Measurements from ENCODE around the gene VEPH1. TPM values are rescaled to one million over a fixed set of nuclear protein-coding genes. Genes with fewer than 3 reads are reported as not detected.
A peak's percentile ranks its signal among the peaks of the same experiment; 100 is the strongest.

Gene VEPH1
- total RNA-seq (2014; rRNA removed; shearing (Covaris generic)) = not detected in 2 replicates

- no peak for DNase-seq (ENCODE audit: low spot score)
These were observed at the start of gene VEPH1 for GRCh38 chr3:157502916-157503595. TSS of gene VEPH1 (minus strand) at chr3:157503416. CDS start at chr3:157495349, 8,067 bp downstream.

DNA sequence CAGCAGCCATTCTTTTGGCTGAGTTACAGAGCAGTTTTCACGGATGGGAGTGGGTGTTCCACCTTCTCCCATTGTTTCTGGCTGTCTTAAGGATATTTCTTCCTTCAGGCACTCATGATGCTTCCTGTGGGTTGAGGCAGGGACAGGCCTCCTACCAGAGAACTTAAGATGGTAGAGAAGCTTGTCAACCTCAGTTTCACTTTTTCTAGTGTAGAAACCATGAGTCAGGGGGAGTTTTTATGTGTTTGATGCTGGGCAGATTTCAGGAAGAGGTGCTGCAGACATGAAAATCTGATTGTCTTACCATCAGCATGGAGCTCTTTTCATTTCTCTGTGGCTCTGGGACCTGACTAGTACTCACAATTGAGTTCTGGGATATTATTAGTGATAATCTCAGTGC lies 48.7 kb upstream of the VEPH1 start:
- DNase-seq (ENCODE audit: low spot score) = no peak

- DNase-seq (ENCODE audit: low spot score) = no peak
These were observed 46.3 kb upstream of the VEPH1 start for GRCh38 chr3:157549498-157549897.

DNA sequence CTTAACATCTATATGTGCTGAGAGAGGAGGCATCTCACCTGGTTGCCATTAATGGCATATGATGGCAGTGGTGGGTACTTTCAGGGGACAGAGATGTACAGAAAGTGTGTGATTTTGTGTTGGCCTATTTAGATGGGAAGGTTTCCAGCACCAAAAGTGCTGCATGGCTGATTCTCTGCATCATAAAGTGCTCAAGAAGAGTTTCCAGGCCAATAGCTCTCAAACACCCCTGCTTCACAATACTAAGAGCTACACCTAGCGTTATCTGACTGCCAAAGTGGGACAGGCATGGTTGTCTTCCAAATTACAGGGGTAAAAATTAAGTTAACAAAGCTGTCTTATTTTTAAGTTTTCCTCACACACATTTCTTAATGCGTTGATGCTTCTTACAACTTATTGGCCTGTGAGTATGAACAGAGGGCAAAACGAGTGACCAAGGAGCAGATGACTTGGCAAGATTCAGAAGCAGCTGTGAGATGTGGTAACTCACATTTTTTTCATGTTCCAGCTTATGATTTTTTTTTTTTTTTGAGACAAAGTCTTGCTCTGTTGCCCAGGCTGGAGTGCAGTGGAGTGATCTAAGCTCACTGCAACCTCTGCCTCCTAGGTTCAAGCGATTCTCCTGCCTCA lies 41.4 kb upstream of the VEPH1 start:
- DNase-seq (ENCODE audit: low spot score) = no peak

GRCh38 chr3:157543501-157544035 lies 40.4 kb upstream of the VEPH1 start:
- DNase-seq (ENCODE audit: low spot score) = no peak

DNA sequence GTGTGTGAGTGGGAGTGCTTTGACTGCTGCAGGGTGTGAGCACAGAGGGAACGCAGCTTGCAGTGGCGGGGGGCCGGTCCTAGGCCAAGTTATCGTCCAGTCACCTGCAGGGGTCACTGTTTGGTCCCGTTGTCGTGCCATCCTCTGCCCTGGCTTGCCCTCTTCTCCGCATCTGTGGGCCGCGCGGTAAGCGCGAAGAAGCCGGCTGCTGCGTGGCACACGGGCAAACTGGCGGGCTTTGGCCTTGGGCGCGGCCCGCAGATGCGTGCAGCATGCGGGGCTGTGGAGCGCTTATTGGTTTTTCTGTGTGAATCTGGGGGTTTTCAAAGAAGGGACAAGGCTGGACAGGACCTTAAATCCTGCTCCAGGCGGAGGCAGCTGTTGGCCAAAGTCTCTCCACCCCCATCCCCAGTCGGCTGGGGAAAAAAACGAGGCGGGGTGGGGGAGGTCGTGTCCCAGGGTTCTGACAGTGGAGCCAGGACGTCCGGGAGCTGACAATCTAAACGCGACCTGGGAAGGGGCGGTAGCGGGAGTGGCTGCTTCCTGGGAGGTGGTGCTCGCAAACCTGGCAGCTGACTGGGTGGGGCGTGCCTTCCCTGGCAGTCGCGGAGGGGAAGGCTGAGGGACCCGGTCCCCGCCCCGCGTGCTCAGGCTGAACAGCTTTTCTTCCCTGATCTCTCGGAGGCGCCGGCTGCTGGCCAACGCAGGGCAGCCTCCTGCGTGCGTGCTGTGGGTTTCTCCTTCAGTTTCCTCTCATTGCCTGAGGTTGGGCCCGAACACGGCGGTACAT lies 39.7 kb upstream of the VEPH1 start:
- DNase-seq (ENCODE audit: low spot score) = no peak

- no peak for DNase-seq (ENCODE audit: low spot score)
These were observed 38.5 kb upstream of the VEPH1 start for GRCh38 chr3:157541506-157542236.

GRCh38 chr3:157540656-157541055 lies 37.4 kb upstream of the VEPH1 start:
- DNase-seq (ENCODE audit: low spot score) = no peak

- no peak for DNase-seq (ENCODE audit: low spot score)
These were observed 32.5 kb upstream of the VEPH1 start for GRCh38 chr3:157535667-157536066.

DNA sequence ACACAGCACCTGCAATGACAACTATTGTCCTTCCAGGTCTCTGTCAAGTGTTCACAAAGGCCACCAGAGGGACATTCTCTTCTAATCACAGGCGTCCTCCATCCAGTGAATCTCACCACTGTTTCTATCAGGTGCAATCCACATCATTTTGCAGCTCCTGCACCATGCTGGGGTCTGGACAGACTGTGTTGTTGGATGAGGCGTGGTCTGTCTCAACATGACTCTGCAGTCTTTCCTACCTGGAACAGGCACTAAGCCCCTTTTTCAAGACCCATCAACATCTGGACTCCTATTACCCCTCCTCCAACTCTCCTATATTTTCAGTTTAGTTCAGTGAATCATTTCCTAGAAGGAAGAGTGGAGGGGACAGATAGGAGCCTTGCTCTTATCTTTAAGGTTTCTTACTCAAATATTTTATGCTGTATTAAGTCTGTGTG lies 31.5 kb upstream of the VEPH1 start:
- DNase-seq (ENCODE audit: low spot score) = no peak

- no peak for DNase-seq (ENCODE audit: low spot score)
These were observed 30.3 kb upstream of the VEPH1 start for GRCh38 chr3:157533298-157534070.

DNA sequence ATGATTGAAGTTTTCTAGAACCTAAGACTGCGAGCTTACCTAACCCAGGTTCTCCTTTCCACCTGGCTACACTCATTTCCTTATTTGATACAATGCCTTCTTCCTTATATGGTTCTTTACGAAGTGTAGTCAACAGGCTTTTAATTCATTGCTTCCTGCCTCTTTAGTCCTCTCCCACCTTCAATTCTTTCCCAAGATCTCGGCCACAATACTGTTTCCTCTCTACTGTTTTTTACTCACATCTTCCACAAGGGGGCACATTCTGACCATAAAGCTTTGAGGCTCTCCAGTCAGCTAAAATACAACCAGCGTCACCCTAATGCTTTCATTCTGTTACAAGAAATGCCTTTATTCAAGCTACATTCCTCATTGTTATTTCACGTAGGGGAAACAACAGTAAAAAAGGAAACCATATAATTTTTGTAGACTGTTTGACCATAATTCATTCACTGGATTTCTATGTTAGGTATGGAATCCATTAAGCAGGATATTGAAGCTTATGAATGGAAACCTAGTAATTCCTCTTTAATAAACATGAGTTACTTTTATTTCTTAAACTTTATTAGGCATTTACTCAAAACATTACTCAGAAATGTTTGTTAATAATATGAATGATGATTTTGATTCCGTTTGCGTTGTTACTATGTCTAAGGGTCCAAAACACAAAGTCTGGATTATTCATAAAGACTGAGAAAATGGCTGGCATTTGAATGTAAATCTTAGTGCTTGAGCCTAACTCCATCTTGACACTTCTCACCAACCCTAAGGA lies 29.5 kb upstream of the VEPH1 start:
- peak; percentile 81 for DNase-seq (ENCODE audit: low spot score)

- DNase-seq (ENCODE audit: low spot score) = no peak
These were observed 28.6 kb upstream of the VEPH1 start for GRCh38 chr3:157531771-157532170.

DNA sequence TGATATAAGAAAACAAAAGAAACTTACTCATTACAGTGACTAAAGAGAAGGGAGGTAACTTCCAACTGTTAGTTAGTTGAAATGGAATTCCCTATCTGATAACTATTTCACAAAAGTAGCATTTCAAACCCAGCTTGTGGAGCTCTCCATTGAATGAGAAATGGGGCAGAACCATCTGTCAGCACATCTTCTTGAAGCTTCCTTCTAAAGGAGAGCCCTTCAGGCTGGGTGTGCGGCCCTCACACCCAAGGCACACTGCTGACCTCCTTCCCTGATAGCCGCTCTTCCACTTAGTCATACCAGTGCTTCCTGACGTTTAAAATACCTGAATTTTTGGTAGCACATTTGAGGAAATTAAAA lies 28.1 kb upstream of the VEPH1 start:
- no peak for DNase-seq (ENCODE audit: low spot score)

GRCh38 chr3:157530637-157531300 lies 27.6 kb upstream of the VEPH1 start:
- no peak for DNase-seq (ENCODE audit: low spot score)

- DNase-seq (ENCODE audit: low spot score) = no peak
These were observed 26.5 kb upstream of the VEPH1 start for GRCh38 chr3:157529751-157530150.

GRCh38 chr3:157529085-157529484 lies 25.9 kb upstream of the VEPH1 start:
- no peak for DNase-seq (ENCODE audit: low spot score)

- DNase-seq (ENCODE audit: low spot score) = no peak
These were observed 24.1 kb upstream of the VEPH1 start for GRCh38 chr3:157527131-157527881.

- DNase-seq (ENCODE audit: low spot score) = no peak
These were observed 22.8 kb upstream of the VEPH1 start for GRCh38 chr3:157526036-157526435.
